Endothelial cell of umbilical vein (primary cell): ENCODE data around the gene CD81.

Experiments used
- CTCF ChIP-seq, 2 donors: IDR thresholded peaks; 1 replicate in 1 of 2; 2 replicates in 1 of 2; pipeline ENCODE4 v1.5.1; 2011; ENCODE audit warnings: low read length in 2 of 2, mild to moderate bottlenecking in 2 of 2, moderate library complexity in 2 of 2, control low read depth in 1 of 2, inconsistent platforms in 1 of 2, low read depth in 1 of 2; ENCODE audit not compliant: insufficient read depth in 1 of 2; ENCODE audit errors: extremely low read depth in 1 of 2
- MYC ChIP-seq: IDR thresholded peaks from one replicate; pipeline ENCODE4 v1.6.1; 2011; ENCODE audit warnings: mild to moderate bottlenecking, low read depth, low read length
- POLR2AphosphoS5 ChIP-seq: IDR thresholded peaks from 2 replicates; pipeline ENCODE4 v1.6.1; 2012; ENCODE audit warnings: low read depth, mild to moderate bottlenecking, control low read depth, low read length, moderate library complexity; ENCODE audit not compliant: insufficient read depth

DNA sequence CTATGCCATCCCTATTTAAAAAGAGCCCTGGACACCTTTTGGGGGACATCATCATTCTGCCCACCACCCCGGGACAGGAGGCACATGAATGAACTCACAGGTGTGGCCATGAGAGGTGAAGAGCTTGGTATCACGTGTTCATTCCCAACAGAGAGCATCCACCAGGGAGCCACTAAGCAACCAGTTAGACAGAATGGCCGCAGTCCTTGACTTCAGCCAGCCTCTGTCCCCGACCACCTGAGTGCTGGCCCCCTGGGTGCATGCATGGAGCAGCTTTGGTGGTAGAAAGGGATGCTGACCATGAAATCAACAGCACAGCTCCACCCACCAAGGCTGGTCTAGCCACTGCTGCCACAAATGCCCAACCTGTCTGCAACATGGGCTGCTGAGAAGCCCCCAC lies 31.1 kb upstream of the CD81 start:
- TF ChIP-seq CTCF (IDR thresholded peaks at IDR 0.05; ENCODE audit: extremely low read depth in 1 of 2, insufficient read depth in 1 of 2, low read depth in 1 of 2, low read length in 2 of 2) (no peak), MYC (no peak), POLR2AphosphoS5 (no peak)
